Ureter (tissue), 1 donor: ENCODE results near the gene KIF4B. TPM values are rescaled to one million over a fixed set of nuclear protein-coding genes. Genes with fewer than 3 reads are reported as not detected.
"Not testable (repeated sequence)": the region's sequence is repeated elsewhere in the genome, so short reads cannot be mapped to it uniquely, and the experiment has no call there.

Experiments
- DNase-seq: peaks from one replicate; pipeline ENCODE4 v3.0.0-alpha.2; 2020; ENCODE audit warnings: low spot score
- total RNA-seq: library from RNA; stranded (reverse); gene quantifications from one replicate; pipeline ENCODE4 v1.2.4, GENCODE V29; 2023
- donor health status: DM: yes; HTN: yes; CAD: no.

Gene KIF4B
- not detected for total RNA-seq

- no peak for DNase-seq
Measured at GRCh38 chr5:155013526-155013925, at the start of gene KIF4B. KIF4B (plus strand) TSS chr5:155013755; CDS start chr5:155013860, 105 bp downstream.

GRCh38 chr5:154966081-154966841 is 47.3 kb upstream of the KIF4B start:
- no peak for DNase-seq

- no peak for DNase-seq
Measured at GRCh38 chr5:154966874-154967273, 46.7 kb upstream of the KIF4B start.

GRCh38 chr5:154967421-154968024 is 46.0 kb upstream of the KIF4B start:
- no peak for DNase-seq

- no peak for DNase-seq
Measured at GRCh38 chr5:154968953-154969352, 44.6 kb upstream of the KIF4B start.

GRCh38 chr5:154970759-154971158 is 42.8 kb upstream of the KIF4B start:
- no peak for DNase-seq

GRCh38 chr5:154971501-154971900 is 42.1 kb upstream of the KIF4B start:
- DNase-seq: no peak

GRCh38 chr5:154972476-154973080 is 41.0 kb upstream of the KIF4B start:
- DNase-seq: no peak

- DNase-seq: not testable (repeated sequence)
Measured at GRCh38 chr5:154976082-154976481, 37.5 kb upstream of the KIF4B start.

GRCh38 chr5:154977409-154977808 is 36.1 kb upstream of the KIF4B start:
- no peak for DNase-seq

- DNase-seq: not testable (repeated sequence)
Measured at GRCh38 chr5:154978294-154978693, 35.3 kb upstream of the KIF4B start.

GRCh38 chr5:154984946-154985516 is 28.5 kb upstream of the KIF4B start:
- DNase-seq: no peak

GRCh38 chr5:154986151-154986550 is 27.4 kb upstream of the KIF4B start:
- DNase-seq: no peak

- DNase-seq: no peak
Measured at GRCh38 chr5:154989626-154990025, 23.9 kb upstream of the KIF4B start.

- no peak for DNase-seq
Measured at GRCh38 chr5:154993461-154993860, 20.1 kb upstream of the KIF4B start.

- DNase-seq: no peak
Measured at GRCh38 chr5:154995679-154996078, 17.9 kb upstream of the KIF4B start.

GRCh38 chr5:154997746-154998145 is 15.8 kb upstream of the KIF4B start:
- no peak for DNase-seq

GRCh38 chr5:154999865-155000264 is 13.7 kb upstream of the KIF4B start:
- no peak for DNase-seq

GRCh38 chr5:155001523-155001922 is 12.0 kb upstream of the KIF4B start:
- no peak for DNase-seq

GRCh38 chr5:155002722-155003121 is 10.8 kb upstream of the KIF4B start:
- DNase-seq: not testable (repeated sequence)

- no peak for DNase-seq
Measured at GRCh38 chr5:155004138-155004744, 9.3 kb upstream of the KIF4B start.

- not testable (repeated sequence) for DNase-seq
Measured at GRCh38 chr5:155006265-155006664, 7.3 kb upstream of the KIF4B start.
